OCI-LY3 (cell line): ENCODE data around the gene PARG.
"Not testable (repeated sequence)": the region's sequence is repeated elsewhere in the genome, so short reads cannot be mapped to it uniquely, and the experiment has no call there.

Experiments used
- EZH2phosphoT487 ChIP-seq: fragments of 200-600 bp; shearing (Covaris generic); IDR thresholded peaks from 2 replicates; pipeline ENCODE4 v1.6.1; 2018; ENCODE audit warnings: antibody characterized with exemption, mixed run types, low read depth
- TF ChIP-seq, protein P1 (sequence below): fragments of 200-600, 300-600 bp; sonication (generic); IDR thresholded peaks from 2 replicates; pipeline ENCODE4 v1.5.1; 2014; ENCODE audit warnings: antibody characterized with exemption, low read length, low read depth

- TF ChIP-seq, protein P1, sequence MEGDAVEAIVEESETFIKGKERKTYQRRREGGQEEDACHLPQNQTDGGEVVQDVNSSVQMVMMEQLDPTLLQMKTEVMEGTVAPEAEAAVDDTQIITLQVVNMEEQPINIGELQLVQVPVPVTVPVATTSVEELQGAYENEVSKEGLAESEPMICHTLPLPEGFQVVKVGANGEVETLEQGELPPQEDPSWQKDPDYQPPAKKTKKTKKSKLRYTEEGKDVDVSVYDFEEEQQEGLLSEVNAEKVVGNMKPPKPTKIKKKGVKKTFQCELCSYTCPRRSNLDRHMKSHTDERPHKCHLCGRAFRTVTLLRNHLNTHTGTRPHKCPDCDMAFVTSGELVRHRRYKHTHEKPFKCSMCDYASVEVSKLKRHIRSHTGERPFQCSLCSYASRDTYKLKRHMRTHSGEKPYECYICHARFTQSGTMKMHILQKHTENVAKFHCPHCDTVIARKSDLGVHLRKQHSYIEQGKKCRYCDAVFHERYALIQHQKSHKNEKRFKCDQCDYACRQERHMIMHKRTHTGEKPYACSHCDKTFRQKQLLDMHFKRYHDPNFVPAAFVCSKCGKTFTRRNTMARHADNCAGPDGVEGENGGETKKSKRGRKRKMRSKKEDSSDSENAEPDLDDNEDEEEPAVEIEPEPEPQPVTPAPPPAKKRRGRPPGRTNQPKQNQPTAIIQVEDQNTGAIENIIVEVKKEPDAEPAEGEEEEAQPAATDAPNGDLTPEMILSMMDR, result not testable (repeated sequence)
- TF ChIP-seq EZH2phosphoT487, result not testable (repeated sequence)
These were observed 81.9 kb downstream of the PARG start for GRCh38 chr10:49859933-49860332.
